T-helper 17 cell (primary cell): Measurements from ENCODE around the gene CTBP2. TPM values are rescaled to one million over a fixed set of nuclear protein-coding genes. Genes with fewer than 3 reads are reported as not detected.

Source experiments
- ATAC-seq: fragments of 150-1000 bp; cut with Tn5 transposase; 2 replicates; pipeline ENCODE4 v1.10.0; 2021; ENCODE audit warnings: mild to moderate bottlenecking, moderate library complexity
- DNase-seq, 3 donors: peaks; one replicate each; pipeline versions ENCODE4 v3.0.0 to v3.0.0-alpha.2; 2020 to 2021
- H3K9me3 ChIP-seq: one replicate; pipeline ENCODE4 v1.7.0; 2013; ENCODE audit warnings: low read length, mild to moderate bottlenecking; ENCODE audit not compliant: control insufficient read depth, poor library complexity, severe bottlenecking
- H3K27ac Mint-ChIP-seq: one replicate; pipeline ENCODE4 v1.8.0; 2022; ENCODE audit warnings: mild to moderate bottlenecking, moderate library complexity, mixed read lengths
- H3K27me3 Mint-ChIP-seq: one replicate; pipeline ENCODE4 v1.8.0; 2022; ENCODE audit warnings: mixed read lengths
- H3K36me3 Mint-ChIP-seq: one replicate; pipeline ENCODE4 v1.8.0; 2022; ENCODE audit warnings: low read depth, mixed read lengths
- H3K4me1 Mint-ChIP-seq: one replicate; pipeline ENCODE4 v1.8.0; 2022; ENCODE audit warnings: mild to moderate bottlenecking, mixed read lengths
- H3K4me3 Mint-ChIP-seq: one replicate; pipeline ENCODE4 v1.8.0; 2022; ENCODE audit warnings: mild to moderate bottlenecking, moderate library complexity, mixed read lengths
- total RNA-seq, 4 donors: library from RNA in 2 of 4; stranded (reverse) in 2 of 4; gene quantifications; one replicate each; pipeline ENCODE4 v1.2.3 and lab custom pipeline; 2022 to 2026

The CTBP2 gene
- total RNA-seq, result 1 to 10 TPM; 1.3 to 1.5 TPM
- total RNA-seq (lab: John Stamatoyannopoulos, UW), result 1.1 to 1.5 reads per million in 2 donors

DNA sequence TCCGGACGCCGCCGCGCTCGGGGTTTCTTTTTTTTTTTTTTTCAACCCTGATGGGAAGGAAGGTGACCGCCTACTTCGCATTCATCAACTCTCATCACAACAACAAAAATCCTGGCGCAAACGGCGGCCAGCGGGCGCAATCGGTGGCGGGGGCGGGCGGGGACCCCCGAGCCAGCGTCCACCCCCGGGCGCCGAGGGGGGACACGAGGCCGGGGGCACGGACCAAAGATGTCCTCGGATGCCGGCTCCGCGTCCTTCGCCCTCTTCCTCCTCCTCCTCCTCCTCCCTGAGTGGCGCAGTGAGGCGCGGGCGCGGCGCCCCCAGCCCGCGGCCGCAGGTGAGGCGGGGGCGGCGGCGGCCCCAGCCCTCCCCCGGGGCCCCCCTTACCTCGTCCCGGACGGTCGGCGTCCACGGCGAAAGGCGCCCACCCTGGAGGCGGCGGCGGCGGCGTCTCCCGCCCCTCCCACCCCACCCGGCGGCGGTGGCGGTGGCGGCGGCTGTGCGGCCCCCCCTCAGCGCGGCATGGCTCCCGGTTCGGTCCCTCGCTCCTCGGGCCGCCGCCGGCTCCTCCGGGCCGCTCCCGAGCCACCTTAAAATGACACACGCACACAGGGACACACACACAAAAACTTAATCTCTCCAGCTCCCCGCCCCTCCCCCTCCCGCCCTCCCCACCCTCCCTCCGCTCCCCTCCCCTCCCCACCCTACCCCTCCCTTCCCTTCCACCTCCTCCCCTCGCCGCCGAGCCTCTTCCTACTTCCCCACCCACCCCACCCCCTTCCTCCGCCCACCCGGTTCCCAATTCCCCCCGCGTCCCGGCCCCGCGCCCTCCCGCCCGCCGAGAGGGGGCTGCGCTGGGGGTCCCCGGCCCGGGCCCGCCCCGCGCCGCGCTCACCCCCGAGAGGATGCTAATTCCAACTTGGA, at the start of gene CTBP2:
Gene CTBP2, minus strand, starts transcription at position 632 of the 924 bp plus-strand sequence.
- H3K4me3 Mint-ChIP-seq, result peak within 1 kb of the TSS; percentile 70
- H3K9me3 ChIP-seq, result no peaks in the 10 kb centered on the region
- peaks cover 64% of the 10 kb centered on the region for H3K27me3 Mint-ChIP-seq
- no peaks in the 10 kb centered on the region for H3K36me3 Mint-ChIP-seq
- ATAC-seq (no peak), DNase-seq (no peak)
- H3K4me1 Mint-ChIP-seq, result no peaks in the 10 kb centered on the region
- H3K27ac Mint-ChIP-seq, result no peak within 1 kb of the TSS

DNA sequence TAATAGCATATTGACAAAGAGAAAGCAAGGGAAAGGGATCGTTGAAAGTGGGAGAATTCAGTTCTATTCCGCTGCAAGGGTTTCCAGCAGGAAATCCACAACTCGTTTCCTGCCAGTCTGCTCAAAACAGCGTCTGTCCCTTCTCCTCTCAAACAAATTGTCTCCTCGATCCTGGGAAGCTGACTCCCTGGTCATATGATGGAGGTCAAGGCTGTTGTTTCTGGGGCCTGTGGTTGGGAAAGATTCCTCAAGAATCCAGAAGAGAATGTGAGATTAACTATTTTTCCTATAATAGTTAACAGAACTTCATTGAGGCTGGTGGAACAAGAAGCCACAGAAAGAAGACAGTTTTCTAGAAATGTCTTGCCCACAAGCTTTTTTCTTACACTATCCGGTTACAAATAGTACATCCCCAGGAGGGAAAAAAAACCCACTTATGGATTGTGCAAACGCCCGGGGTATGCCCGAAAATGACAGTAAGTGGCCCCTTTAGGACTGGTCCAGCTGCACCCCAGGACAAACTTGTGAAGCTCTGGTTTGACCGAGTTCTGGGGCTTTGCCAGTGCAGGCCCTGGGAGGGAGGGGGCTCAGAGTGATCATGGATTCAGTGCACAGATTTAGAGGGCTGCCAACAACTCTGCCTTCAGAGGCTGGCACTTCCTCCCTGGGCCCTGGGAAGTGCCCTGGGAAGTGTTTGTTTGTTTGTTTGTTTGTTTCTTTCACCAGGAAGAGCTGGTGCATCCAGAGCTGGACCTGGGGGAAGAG, 49.4 kb upstream of the CTBP2 start:
- no peak for DNase-seq

DNA sequence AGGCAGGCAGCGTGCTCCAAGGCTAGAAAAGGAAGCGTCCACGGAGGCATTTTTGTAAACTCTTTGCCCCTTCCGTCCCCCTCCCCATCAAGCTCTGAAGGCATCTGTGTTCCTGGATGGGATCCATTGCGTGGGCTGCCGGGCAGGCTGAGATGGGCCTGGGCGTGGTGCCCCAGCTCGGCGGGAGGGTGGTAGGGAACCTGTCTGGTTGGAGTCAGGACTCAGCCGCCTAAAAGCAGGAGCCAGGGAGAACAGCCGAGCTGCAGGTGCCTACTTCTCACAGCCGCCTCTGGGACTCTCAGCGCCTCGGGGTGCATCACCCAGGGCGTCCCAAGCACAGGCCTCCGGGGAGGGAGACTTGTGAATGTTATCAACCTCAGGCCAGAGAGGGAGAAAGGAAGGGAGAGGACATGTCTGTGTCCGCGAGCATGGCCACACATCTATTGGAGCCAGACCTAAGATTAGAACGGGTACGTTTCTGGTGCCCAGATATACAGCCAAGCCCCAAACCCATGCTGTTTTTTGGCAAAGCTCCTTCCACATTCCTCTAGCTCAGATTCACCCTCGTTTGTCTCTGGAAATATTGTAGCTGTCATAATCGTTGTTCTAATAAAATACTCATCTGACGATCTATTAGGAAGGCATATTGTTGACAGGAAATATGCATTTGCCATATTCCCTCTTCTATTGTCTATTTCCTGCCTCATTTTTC, 48.6 kb upstream of the CTBP2 start:
- no peak for DNase-seq
- no peak for ATAC-seq
- H3K36me3 Mint-ChIP-seq, result no peaks in the 10 kb centered on the region
- H3K27me3 Mint-ChIP-seq, result peaks cover 20% of the 10 kb centered on the region
- no peak overlapping the region for H3K4me3 Mint-ChIP-seq
- no peak overlapping the region for H3K27ac Mint-ChIP-seq
- H3K4me1 Mint-ChIP-seq, result no peaks in the 10 kb centered on the region
- H3K9me3 ChIP-seq, result no peaks in the 10 kb centered on the region

More for the DNA sequence above, 49.4 kb upstream of the CTBP2 start:
- H3K4me1 Mint-ChIP-seq, result no peaks in the 10 kb centered on the region
- ATAC-seq, result no peak
- no peaks in the 10 kb centered on the region for H3K36me3 Mint-ChIP-seq
- H3K27me3 Mint-ChIP-seq, result peaks cover 19% of the 10 kb centered on the region
- H3K9me3 ChIP-seq, result no peaks in the 10 kb centered on the region
- H3K4me3 Mint-ChIP-seq, result no peak overlapping the region
- no peak overlapping the region for H3K27ac Mint-ChIP-seq

DNA sequence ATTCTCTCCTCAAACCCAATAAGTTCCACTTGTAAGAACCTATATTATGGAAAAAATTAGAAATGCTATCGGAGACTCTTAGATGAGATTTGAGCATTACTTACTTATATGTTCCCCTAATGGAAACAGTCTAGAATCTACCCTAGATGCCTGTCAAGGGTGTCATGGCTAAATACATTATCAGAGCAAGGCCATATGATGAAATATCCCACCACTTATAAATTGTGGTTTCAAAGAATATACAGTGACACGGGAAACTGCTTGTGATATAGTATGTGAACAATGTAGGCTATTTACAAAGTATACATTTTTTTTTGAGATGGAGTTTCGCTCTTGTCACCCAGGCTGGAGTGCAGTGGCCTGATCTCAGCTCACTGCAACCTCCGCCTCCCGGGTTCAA, 46.3 kb upstream of the CTBP2 start:
- no peaks in the 10 kb centered on the region for H3K9me3 ChIP-seq
- no peaks in the 10 kb centered on the region for H3K36me3 Mint-ChIP-seq
- DNase-seq, result no peak
- no peak overlapping the region for H3K4me3 Mint-ChIP-seq
- peaks cover 25% of the 10 kb centered on the region for H3K27me3 Mint-ChIP-seq
- no peak overlapping the region for H3K27ac Mint-ChIP-seq
- no peak for ATAC-seq
- H3K4me1 Mint-ChIP-seq, result no peaks in the 10 kb centered on the region

DNA sequence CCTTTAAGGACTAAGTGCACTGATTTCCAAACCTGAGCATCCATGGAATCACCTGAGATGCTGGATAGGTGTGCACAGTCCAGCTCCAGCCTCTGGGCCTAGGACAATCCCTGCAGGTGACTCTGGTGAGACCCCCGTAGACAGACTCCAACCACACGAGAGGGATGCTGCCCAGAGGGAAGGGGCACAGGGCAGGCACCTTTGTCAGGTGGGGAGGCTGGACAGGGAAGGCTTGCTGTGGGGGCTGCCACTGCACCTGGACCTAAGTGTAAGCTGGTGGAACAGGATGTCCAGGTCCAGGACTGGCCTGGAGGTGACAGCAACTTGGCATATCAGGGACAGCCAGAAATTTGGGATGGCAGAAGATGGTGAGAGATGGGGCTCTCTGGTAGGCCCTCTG, 45.1 kb upstream of the CTBP2 start:
- Mint-ChIP-seq H3K36me3 (no peaks in the 10 kb centered on the region), H3K4me3 (no peak overlapping the region), H3K27me3 (peaks cover 25% of the 10 kb centered on the region), H3K27ac (no peak overlapping the region), H3K4me1 (no peaks in the 10 kb centered on the region)
- no peak for ATAC-seq
- no peaks in the 10 kb centered on the region for H3K9me3 ChIP-seq
- DNase-seq, result no peak

DNA sequence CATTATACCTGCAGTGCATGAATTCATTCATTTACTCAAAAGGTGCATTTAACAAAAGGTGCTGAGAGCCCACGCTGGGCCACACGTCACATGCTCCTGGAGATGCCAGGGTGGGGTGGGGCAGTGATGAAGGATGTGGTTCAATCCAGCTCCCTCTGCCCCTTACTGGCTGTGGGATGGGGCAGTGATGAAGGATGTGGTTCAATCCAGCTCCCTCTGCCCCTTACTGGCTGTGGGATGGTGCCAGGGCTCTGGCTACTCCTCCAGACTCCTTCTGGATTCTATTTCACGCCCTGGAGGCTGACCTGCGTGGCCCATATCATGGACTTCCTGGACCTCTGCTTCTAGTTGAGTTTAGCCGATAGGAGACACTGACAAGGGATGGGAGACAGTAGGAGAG, 44.0 kb upstream of the CTBP2 start:
- H3K9me3 ChIP-seq, result no peaks in the 10 kb centered on the region
- no peak for DNase-seq
- peaks cover 33% of the 10 kb centered on the region for H3K27me3 Mint-ChIP-seq
- no peak for ATAC-seq
- H3K4me3 Mint-ChIP-seq, result no peak overlapping the region
- H3K36me3 Mint-ChIP-seq, result no peaks in the 10 kb centered on the region
- H3K4me1 Mint-ChIP-seq, result no peaks in the 10 kb centered on the region
- H3K27ac Mint-ChIP-seq, result no peak overlapping the region

DNA sequence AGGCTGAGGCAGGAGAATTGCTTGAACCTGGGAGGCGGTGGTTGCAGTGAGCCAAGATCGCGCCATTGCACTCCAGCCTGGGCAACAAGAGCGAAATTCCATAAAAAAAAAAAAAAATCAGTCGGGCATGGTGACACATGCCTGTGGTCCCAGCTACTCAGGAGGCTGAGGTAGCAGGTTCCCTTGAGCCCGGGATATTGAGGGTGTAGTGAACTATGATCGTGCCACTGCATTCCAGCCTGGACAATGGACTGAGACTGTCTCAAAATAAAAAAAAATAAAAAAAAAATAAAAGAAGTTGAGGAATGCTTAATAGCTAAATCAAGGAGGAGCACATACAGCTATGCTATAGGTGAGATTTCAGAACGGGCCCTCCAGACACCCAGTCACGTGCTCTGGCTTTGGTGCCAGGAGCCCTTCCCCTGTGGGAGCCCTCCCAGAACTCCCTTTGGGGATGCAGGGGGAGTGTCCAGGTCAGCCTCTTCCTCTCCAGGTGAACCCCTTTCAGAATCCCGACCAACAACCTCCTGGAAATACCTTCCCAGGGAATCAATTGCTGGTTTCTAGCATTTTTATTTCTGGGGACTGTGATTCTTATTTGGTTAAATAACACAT, 42.9 kb upstream of the CTBP2 start:
- H3K4me1 Mint-ChIP-seq, result no peaks in the 10 kb centered on the region
- H3K27me3 Mint-ChIP-seq, result peaks cover 23% of the 10 kb centered on the region
- no peak overlapping the region for H3K4me3 Mint-ChIP-seq
- DNase-seq (no peak), ATAC-seq (no peak)
- H3K9me3 ChIP-seq, result no peaks in the 10 kb centered on the region
- H3K36me3 Mint-ChIP-seq, result no peaks in the 10 kb centered on the region
- H3K27ac Mint-ChIP-seq, result no peak overlapping the region

DNA sequence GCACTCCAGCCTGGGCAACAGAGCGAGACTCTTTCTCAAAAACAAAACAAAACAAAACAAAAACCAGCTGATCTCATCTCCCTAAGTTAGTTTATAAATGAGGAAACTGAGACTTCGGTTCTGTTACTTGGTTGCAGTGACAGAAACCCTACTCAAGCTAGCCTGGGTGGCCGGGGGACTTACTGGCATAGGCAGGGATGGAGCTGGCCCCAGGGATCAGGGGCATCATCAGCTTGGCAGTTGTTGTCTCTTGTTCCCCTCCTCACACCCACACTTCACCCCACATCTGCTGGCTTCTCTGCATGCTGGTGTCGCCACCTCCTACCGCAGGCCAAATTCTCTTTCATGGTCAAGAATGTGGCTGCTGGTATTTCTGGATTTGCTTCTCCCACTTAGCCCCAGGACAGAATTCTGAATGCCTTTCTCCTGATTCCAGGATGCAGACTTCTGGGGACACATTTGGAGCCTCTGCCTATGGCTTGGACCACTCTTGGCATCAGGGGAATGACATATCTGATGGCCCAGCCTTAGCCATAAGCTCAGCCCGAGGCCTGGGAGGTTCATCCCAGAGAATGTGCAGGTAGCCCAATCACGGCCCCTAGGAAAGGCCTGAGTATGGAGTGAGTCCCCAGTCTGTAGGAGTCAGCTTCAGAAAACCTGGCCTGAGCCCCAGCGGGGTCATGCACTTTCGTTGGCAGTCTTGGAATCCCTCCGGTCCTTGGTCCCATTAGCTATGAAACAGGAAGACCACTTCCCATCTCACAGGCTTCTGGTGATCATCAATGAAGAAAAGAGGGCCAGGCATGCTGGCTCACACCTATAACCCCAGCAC, 41.6 kb upstream of the CTBP2 start:
- no peak overlapping the region for H3K4me3 Mint-ChIP-seq
- no peaks in the 10 kb centered on the region for H3K9me3 ChIP-seq
- no peak overlapping the region for H3K27ac Mint-ChIP-seq
- no peaks in the 10 kb centered on the region for H3K36me3 Mint-ChIP-seq
- no peak for ATAC-seq
- H3K4me1 Mint-ChIP-seq, result no peaks in the 10 kb centered on the region
- DNase-seq, result no peak
- peaks cover 23% of the 10 kb centered on the region for H3K27me3 Mint-ChIP-seq

DNA sequence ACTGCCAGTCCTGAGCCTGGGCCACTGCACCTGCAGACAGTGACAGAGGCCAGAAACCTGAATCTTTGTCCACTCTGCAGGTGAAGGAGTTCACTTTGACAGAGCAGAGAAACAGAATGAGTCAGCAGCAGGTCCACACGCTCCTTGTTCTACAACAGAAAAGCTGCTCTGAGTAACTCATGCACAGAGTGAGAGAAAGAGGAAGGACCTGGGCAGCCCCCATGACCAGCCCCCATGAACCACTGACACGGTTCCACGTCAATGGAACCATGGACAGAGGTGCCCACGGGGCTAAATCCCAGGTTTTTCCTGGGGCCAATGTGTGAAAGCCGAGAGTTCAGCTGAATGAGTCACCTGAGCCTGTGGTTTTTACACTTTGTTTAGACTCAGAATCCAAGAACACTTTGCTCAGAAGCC, 40.8 kb upstream of the CTBP2 start:
- no peak for ATAC-seq

DNA sequence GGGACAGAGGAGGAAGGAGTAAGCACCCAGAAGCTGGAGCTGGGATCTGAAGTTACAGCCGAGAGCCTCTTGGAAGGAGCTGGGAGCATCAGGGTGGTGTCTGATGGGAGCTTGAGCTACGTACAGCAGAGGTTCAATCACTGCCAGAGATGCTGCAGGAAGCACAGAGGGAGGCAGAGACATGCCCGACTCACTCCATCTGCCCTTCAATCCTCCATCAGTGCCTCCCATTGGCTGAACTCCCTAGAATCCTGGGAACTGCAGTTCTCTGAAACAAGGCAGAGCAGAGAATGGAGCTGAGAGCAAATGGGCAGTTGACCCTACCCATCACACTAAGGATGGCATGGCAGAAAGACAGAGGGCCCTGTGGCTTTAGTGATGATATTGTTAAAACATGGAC, 40.0 kb upstream of the CTBP2 start:
- DNase-seq (no peak), ATAC-seq (no peak)
- no peaks in the 10 kb centered on the region for H3K4me1 Mint-ChIP-seq
- no peak overlapping the region for H3K27ac Mint-ChIP-seq
- H3K27me3 Mint-ChIP-seq, result peaks cover 16% of the 10 kb centered on the region
- no peaks in the 10 kb centered on the region for H3K36me3 Mint-ChIP-seq
- H3K4me3 Mint-ChIP-seq, result no peak overlapping the region
- no peaks in the 10 kb centered on the region for H3K9me3 ChIP-seq

More for the DNA sequence above, 40.8 kb upstream of the CTBP2 start:
- Mint-ChIP-seq H3K36me3 (no peaks in the 10 kb centered on the region), H3K4me3 (no peak overlapping the region), H3K27ac (no peak overlapping the region), H3K27me3 (peaks cover 20% of the 10 kb centered on the region), H3K4me1 (no peaks in the 10 kb centered on the region)
- no peaks in the 10 kb centered on the region for H3K9me3 ChIP-seq
- no peak for DNase-seq

DNA sequence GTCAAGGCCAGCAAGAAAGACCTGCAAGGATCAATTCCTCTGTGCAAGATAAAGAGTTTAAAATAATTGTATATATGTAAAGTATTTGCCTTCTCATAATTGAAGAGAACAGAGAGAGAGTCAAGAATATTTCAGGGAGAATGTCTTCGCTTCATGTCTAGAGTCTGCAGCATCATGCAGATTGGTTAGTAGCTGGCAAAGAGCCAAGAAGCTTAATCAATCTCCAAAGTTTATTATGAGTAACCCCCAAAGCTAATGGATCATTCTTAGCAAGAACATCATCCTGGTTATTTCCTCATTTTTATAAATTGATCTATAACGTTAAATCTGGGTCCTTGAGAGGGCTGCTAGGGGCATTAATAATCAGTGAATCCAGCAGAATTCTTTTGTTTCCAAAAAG, 38.9 kb upstream of the CTBP2 start:
- peaks cover 16% of the 10 kb centered on the region for H3K27me3 Mint-ChIP-seq
- DNase-seq (no peak), ATAC-seq (no peak)
- no peak overlapping the region for H3K27ac Mint-ChIP-seq
- no peaks in the 10 kb centered on the region for H3K9me3 ChIP-seq
- no peaks in the 10 kb centered on the region for H3K36me3 Mint-ChIP-seq
- no peaks in the 10 kb centered on the region for H3K4me1 Mint-ChIP-seq
- no peak overlapping the region for H3K4me3 Mint-ChIP-seq

DNA sequence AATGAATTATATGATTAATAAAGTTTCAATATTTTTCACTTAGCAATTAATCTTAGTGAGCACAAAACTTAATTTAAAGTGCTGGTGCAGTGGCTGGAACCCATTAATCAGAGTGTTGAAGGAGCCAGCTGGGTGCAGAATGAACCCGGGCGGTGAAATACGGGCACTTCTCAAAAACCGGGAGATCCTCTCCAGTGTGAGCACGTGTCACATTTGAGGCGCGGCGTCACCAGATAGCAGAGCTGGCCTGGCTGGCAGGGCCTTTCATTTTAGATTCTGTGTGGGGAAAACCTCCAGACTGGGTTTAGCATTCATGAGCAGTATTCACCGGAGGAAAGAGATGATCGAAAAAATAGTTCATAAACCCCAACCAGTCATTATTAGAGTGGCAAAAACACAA, 34.5 kb upstream of the CTBP2 start:
- peaks cover 3% of the 10 kb centered on the region for H3K27me3 Mint-ChIP-seq
- H3K4me3 Mint-ChIP-seq, result no peak overlapping the region
- H3K9me3 ChIP-seq, result no peaks in the 10 kb centered on the region
- H3K27ac Mint-ChIP-seq, result no peak overlapping the region
- DNase-seq (no peak), ATAC-seq (no peak)
- no peaks in the 10 kb centered on the region for H3K36me3 Mint-ChIP-seq
- no peaks in the 10 kb centered on the region for H3K4me1 Mint-ChIP-seq
